ENCODE data around the gene NOL4L. TPM values are rescaled to one million over a fixed set of nuclear protein-coding genes. Genes with fewer than 3 reads are reported as not detected.

Gene NOL4L, protein sequence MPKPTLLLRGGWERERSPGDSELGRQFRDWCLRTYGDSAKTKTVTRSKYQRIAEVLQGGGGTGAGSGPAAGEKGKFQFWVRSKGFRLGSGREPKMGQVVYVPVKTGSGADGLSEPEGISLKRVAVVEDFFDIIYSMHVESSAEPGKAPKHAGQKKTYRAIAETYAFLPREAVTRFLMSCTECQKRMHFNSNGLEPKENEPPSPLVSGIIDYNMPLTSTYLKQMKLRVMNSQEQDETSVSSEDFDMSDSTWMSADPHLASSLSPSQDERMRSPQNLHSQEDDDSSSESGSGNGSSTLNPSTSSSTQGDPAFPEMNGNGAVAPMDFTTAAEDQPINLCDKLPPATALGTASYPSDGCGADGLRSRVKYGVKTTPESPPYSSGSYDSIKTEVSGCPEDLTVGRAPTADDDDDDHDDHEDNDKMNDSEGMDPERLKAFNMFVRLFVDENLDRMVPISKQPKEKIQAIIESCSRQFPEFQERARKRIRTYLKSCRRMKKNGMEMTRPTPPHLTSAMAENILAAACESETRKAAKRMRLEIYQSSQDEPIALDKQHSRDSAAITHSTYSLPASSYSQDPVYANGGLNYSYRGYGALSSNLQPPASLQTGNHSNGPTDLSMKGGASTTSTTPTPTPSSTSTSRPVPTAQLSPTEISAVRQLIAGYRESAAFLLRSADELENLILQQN
- total RNA-seq, result 42.4 TPM

DNA sequence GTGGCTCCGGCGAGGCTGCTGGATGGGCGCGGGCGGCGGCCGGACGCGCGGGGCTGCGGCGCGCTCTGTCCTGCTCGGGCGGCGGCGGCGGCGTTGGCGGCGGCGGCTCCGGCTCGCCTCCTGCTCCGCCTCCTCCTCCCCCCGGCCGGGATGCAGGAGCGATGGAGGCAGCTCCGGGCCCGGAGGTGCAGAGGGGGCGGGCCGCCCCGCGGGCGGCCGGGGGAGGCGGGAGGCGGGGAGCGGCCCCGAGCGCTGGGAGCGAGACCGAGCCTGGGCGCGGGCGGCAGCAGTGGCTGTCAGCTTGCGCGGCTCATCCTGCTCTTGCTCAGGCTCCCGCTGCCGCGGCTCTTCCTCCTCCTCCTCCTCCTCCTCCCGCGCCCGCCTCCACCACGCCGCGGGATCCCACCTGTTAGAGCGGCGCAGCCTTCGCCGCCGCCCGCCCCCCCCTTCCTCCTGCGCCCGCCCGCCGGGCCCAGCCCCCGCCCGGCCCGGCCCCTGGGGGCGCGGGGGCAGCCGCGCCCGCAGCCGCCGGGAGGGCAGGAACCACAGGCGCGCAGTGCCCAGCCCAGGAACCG, at the start of gene NOL4L:
Gene NOL4L, minus strand, starts transcription at position 323 of the 575 bp plus-strand sequence. CDS start 443 bp downstream, outside the sequence.

Other genes starting within 250 kb of the NOL4L start
- gene ASXL1, start 227.0 kb downstream of the NOL4L start, total RNA-seq, result 96.7 TPM
- gene C20orf203, start 88.6 kb upstream of the NOL4L start, total RNA-seq, result 0.60 TPM
- 31.9 TPM for gene COMMD7, start 158.1 kb upstream of the NOL4L start, total RNA-seq
- 10.0 TPM for gene DNMT3B, start 177.1 kb upstream of the NOL4L start, total RNA-seq
- 145 TPM for gene MAPRE1, start 234.6 kb upstream of the NOL4L start, total RNA-seq

Data from camera-type eye (tissue), 1 donor.